Measurements from ENCODE around the gene AVPR2. TPM values are rescaled to one million over a fixed set of nuclear protein-coding genes. Genes with fewer than 3 reads are reported as not detected.

Gene AVPR2
- total RNA-seq, 1 experiment from 2014 or later = not detected

GRCh38 chrX:153869473-153870287 lies 34.8 kb upstream of the AVPR2 start:
- Histone ChIP-seq H3K4me1 (ENCODE audit: control insufficient read depth in 1 of 2, insufficient read depth in 2 of 2, low read length in 2 of 2) (no peaks in the 10 kb centered on the region), H3K9me2 (ENCODE audit: insufficient read depth) (no peaks in the 10 kb centered on the region), H3K9me3 (ENCODE audit: control insufficient read depth in 1 of 2, insufficient read depth in 1 of 2, low read depth in 1 of 2, low read length in 2 of 2) (no peaks in the 10 kb centered on the region), H3K36me3 (ENCODE audit: control insufficient read depth in 1 of 2, insufficient read depth in 2 of 2, low read length in 2 of 2) (no peaks in the 10 kb centered on the region), H3K27ac (ENCODE audit: low read depth, low read length) (no peak overlapping the region), H3K9ac (ENCODE audit: low read length) (no peak overlapping the region), H3K4me2 (ENCODE audit: low read length) (no peak overlapping the region), H3K4me3 (replicated peaks in 1 of 2; ENCODE audit: low read depth in 1 of 2, low read length in 2 of 2) (no peak overlapping the region), H4K20me1 (ENCODE audit: insufficient read depth) (no peaks in the 10 kb centered on the region), H3K27me3 (ENCODE audit: insufficient read depth, low read length) (no peaks in the 10 kb centered on the region), H3K79me2 (ENCODE audit: insufficient read depth, low read length) (no peaks in the 10 kb centered on the region), H2AFZ (ENCODE audit: low read depth, low read length, poor library complexity, severe bottlenecking) (no peak overlapping the region)
- CTCF ChIA-PET = no interaction called here
- no peak for TF ChIP-seq POLR2AphosphoS5 (IDR thresholded peaks at IDR 0.05; ENCODE audit: low read depth, low read length)
- no peak for TF ChIP-seq RAD21 (IDR thresholded peaks at IDR 0.05; ENCODE audit: low read depth)
- ATAC-seq (no peak), DNase-seq (ENCODE audit: low read depth, low spot score) (no peak)
- no TSS peak for BruUV-seq (replicated peaks)
- intact Hi-C loops (cut with micrococcal nuclease) = no loop called here
- RAD21 ChIA-PET (ENCODE audit: low non-redundant PET in 1 of 2, low total read pairs in 2 of 2, uncharacterized antibody in 2 of 2, unreplicated experiment in 2 of 2) = no interaction called here
- POLR2A ChIA-PET = no interaction called here

GRCh38 chrX:153870288-153870690 lies 34.2 kb upstream of the AVPR2 start:
- no peaks in the 10 kb centered on the region for H3K27me3 ChIP-seq (ENCODE audit: insufficient read depth, low read length)
- H3K9me2 ChIP-seq (ENCODE audit: insufficient read depth) = no peaks in the 10 kb centered on the region
- H3K79me2 ChIP-seq (ENCODE audit: insufficient read depth, low read length) = no peaks in the 10 kb centered on the region
- H2AFZ ChIP-seq (ENCODE audit: low read depth, low read length, poor library complexity, severe bottlenecking) = no peak overlapping the region
- H4K20me1 ChIP-seq (ENCODE audit: insufficient read depth) = no peaks in the 10 kb centered on the region
- H3K4me3 ChIP-seq (replicated peaks in 1 of 2; ENCODE audit: low read depth in 1 of 2, low read length in 2 of 2) = no peak overlapping the region
- no peak overlapping the region for H3K27ac ChIP-seq (ENCODE audit: low read depth, low read length)
- H3K9me3 ChIP-seq (ENCODE audit: control insufficient read depth in 1 of 2, insufficient read depth in 1 of 2, low read depth in 1 of 2, low read length in 2 of 2) = no peaks in the 10 kb centered on the region
- intact Hi-C loops (cut with micrococcal nuclease) = no loop called here
- no peaks in the 10 kb centered on the region for H3K4me1 ChIP-seq (ENCODE audit: control insufficient read depth in 1 of 2, insufficient read depth in 2 of 2, low read length in 2 of 2)
- CTCF ChIA-PET = no interaction called here
- BruUV-seq (replicated peaks) = no TSS peak
- no peak for DNase-seq (ENCODE audit: low read depth, low spot score)
- RAD21 ChIA-PET (ENCODE audit: low non-redundant PET in 1 of 2, low total read pairs in 2 of 2, uncharacterized antibody in 2 of 2, unreplicated experiment in 2 of 2) = no interaction called here
- H3K4me2 ChIP-seq (ENCODE audit: low read length) = no peak overlapping the region
- ATAC-seq = no peak
- no peak overlapping the region for H3K9ac ChIP-seq (ENCODE audit: low read length)
- POLR2A ChIA-PET = no interaction called here
- H3K36me3 ChIP-seq (ENCODE audit: control insufficient read depth in 1 of 2, insufficient read depth in 2 of 2, low read length in 2 of 2) = no peaks in the 10 kb centered on the region
- TF ChIP-seq ZNF274 (IDR thresholded peaks at IDR 0.05; ENCODE audit: low read depth, low read length) (no peak), ZBTB33 (IDR thresholded peaks at IDR 0.05; ENCODE audit: extremely low read depth, insufficient replicate concordance, low read length) (no peak), POLR2AphosphoS5 (IDR thresholded peaks at IDR 0.05; ENCODE audit: low read depth, low read length) (no peak), SIN3A (IDR thresholded peaks at IDR 0.05; ENCODE audit: low read depth) (no peak), TCF7L2 (IDR thresholded peaks at IDR 0.05; ENCODE audit: borderline replicate concordance, extremely low read depth, insufficient read depth, insufficient read length) (no peak), SRF (IDR thresholded peaks at IDR 0.05; ENCODE audit: low read depth) (no peak), POLR2A (IDR thresholded peaks at IDR 0.05; ENCODE audit: borderline replicate concordance, extremely low read depth, insufficient read depth, insufficient read length) (no peak), EZH2 (IDR thresholded peaks at IDR 0.05) (no peak), RAD21 (IDR thresholded peaks at IDR 0.05; ENCODE audit: low read depth) (no peak), FOSL1 (IDR thresholded peaks at IDR 0.05; ENCODE audit: low read depth) (no peak), EGR1 (IDR thresholded peaks at IDR 0.05; ENCODE audit: low read depth) (no peak), MAX (IDR thresholded peaks at IDR 0.05) (no peak), ELF1 (IDR thresholded peaks at IDR 0.05; ENCODE audit: borderline replicate concordance, low read depth) (no peak), CBX3 (IDR thresholded peaks at IDR 0.05; ENCODE audit: low read depth) (no peak), ZFX (IDR thresholded peaks at IDR 0.05) (no peak), YY1 (IDR thresholded peaks at IDR 0.05; ENCODE audit: extremely low read depth, insufficient replicate concordance, low read depth, low read length) (no peak), CEBPB (IDR thresholded peaks at IDR 0.05; ENCODE audit: low read depth) (no peak)

All from HCT116 (cell line).